HCEC 1CT (cell line): Measurements from ENCODE around the gene SLC1A5.

Source experiments
- DNase-seq: peaks from one replicate; pipeline ENCODE4 v3.0.0-alpha.2; 2017

Gene SLC1A5

DNA sequence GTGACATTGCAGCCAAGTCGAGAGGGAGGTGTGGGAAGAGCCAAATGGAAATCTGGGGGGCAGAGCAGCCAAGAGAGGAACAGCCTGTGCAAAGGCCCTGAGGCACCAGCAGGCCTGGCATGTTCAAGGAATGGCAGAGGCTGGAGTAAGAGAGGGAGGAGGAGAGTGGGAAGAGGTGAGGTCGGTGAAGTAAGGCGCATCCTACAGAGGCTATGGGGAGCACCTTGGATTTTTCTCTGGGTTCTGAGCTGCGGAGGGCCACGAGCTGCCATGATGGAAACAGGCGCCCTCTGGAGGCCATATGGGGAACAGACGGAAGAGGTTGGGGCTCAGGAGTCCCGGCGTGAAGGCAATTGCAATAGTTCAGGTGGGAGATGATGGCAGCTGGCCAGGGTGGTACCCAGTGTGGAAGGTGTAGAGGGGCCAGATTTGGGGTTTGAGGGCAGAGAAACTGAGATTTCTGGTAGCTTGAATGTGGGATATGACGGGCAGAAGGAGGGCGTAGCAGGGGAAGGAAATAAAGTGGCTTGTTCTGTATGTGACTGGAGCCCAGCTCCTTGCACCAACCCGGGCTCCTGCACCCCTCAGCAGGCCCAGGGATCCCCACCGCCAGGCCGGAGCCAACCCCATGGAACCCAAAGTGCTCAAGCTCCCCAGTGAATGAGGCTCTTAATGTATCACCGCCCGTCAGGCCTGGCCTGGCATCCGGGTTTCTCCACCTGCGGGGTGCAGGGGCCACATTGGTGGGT, 21.7 kb downstream of the SLC1A5 start:
- DNase-seq = no peak

GRCh38 chr19:46764817-46765291, 23.5 kb downstream of the SLC1A5 start:
- DNase-seq = no peak

GRCh38 chr19:46762245-46762890, 26.0 kb downstream of the SLC1A5 start:
- no peak for DNase-seq

DNA sequence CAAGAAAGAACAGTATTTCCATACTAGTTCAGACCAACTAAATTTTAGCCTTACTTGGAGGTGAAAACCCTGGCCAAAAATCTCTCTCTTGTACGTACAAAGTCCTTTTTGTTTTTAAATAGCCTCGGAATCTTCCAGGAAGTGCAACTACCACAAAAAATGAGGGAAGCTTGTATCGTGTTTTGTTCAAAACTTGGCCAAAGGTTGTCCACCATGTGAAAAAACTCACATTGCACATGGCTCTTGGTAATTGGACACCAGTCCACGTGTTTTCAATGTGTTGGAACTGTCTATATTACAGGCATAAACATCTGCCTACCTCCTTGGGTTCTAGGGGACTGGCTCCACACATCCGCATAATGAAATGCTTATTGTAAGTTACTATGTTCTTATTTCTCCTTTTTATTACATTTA, 27.0 kb downstream of the SLC1A5 start:
- DNase-seq = peak; percentile 35

- peak; percentile 50 for DNase-seq
Measured at GRCh38 chr19:46760897-46761296, 27.5 kb downstream of the SLC1A5 start.

GRCh38 chr19:46760363-46760762, 28.0 kb downstream of the SLC1A5 start:
- no peak for DNase-seq

- DNase-seq = peak; percentile 76
Measured at GRCh38 chr19:46759817-46760333, 28.5 kb downstream of the SLC1A5 start.

DNA sequence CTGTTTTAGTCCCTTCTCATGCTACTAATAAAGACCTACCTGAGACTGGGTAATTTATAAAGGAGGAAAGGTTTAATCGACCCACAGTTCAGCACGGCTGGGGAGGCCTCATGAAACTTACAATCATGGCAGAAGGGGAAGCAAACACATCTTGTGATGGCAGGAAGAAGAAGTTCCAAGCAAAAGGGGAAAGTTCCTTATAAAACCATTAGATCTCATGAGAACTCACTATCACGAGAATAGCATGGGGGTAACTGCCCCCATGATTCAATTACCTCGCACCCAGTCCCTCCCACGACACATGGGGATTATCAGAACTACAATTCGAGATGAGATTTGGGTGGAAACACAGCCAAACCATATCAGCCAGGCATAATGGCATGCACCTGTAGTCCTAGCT, 29.2 kb downstream of the SLC1A5 start:
- no peak for DNase-seq

GRCh38 chr19:46756544-46756888, 31.9 kb downstream of the SLC1A5 start:
- no peak for DNase-seq

GRCh38 chr19:46755853-46756543, 32.4 kb downstream of the SLC1A5 start:
- no peak for DNase-seq

DNA sequence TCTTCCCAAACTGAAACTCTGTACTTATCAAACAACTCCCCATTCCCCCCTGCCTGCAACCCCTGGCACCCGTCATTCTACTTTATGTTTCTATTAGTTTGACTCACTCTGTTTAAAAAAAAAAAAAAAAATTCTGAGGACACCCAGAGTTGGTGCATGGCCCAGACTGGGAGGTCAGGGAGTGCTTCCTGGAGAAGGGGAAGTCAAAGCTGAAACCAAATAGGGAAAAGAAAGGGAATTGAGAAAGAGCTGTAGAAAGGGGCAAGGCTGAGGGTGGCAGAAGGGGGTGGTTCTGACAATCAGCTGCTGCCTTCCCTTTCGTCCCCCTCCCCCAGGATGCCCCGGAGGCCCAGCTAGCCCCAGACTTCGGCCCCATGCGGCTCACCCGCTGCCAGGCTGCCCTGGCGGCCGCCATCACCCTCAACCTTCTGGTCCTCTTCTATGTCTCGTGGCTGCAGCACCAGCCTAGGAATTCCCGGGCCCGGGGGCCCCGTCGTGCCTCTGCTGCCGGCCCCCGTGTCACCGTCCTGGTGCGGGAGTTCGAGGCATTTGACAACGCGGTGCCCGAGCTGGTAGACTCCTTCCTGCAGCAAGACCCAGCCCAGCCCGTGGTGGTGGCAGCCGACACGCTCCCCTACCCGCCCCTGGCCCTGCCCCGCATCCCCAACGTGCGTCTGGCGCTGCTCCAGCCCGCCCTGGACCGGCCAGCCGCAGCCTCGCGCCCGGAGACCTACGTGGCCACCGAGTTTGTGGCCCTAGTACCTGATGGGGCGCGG, 33.1 kb downstream of the SLC1A5 start:
- peak; percentile 68 for DNase-seq

- no peak for DNase-seq
Measured at GRCh38 chr19:46753420-46754155, 34.8 kb downstream of the SLC1A5 start.

GRCh38 chr19:46748325-46749109, 39.9 kb downstream of the SLC1A5 start:
- DNase-seq = peak; percentile 34

GRCh38 chr19:46746281-46747057, 41.9 kb downstream of the SLC1A5 start, which contains the start of gene STRN4:
Gene STRN4 (minus strand): TSS chr19:46746450. CDS start chr19:46746430, 20 bp downstream.
- peak; percentile 44 for DNase-seq

DNA sequence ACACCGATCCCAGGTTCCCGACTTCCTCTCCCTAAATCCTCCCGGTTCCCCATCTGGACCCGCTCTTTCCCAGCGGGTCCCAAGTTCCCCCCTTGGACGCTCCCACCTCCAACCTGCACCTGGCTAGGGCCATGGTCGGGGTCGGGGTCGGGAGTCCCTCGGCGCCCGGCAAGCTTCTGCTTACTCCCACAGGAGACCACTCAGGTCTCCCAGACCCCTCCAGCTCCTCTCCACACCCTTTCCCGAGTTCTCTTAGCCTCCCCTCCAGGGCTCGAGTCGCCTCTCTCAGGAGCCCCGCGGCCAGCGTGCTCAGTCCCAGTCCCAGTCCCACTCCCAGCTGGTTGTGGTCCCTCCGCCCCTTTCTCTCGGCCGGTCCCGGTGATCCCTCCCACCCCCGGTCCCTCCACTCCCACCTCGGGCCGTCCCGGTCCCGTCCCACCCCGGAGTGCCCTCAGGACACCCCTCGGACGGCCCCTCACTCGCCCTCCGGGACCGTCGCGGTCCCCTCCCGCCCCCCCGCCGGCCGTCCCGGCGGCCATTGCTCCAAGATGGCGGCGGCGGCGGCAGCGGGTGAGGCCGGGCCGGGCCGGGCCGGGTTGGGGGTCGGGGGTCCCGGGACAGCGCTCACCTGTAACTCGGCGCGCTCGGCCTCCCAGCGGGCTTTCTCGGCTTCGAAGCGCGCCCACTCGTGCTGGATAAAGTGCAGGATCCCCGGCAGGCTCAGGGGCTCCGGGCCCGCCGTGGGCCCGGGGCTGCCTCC, 42.7 kb downstream of the SLC1A5 start, which contains the start of gene FKRP:
FKRP (plus strand) TSS at position 537 of the 760 bp plus-strand sequence. CDS start 9,394 bp downstream, outside the sequence.
- DNase-seq = no peak

GRCh38 chr19:46745030-46745429, 43.4 kb downstream of the SLC1A5 start:
- DNase-seq = no peak

DNA sequence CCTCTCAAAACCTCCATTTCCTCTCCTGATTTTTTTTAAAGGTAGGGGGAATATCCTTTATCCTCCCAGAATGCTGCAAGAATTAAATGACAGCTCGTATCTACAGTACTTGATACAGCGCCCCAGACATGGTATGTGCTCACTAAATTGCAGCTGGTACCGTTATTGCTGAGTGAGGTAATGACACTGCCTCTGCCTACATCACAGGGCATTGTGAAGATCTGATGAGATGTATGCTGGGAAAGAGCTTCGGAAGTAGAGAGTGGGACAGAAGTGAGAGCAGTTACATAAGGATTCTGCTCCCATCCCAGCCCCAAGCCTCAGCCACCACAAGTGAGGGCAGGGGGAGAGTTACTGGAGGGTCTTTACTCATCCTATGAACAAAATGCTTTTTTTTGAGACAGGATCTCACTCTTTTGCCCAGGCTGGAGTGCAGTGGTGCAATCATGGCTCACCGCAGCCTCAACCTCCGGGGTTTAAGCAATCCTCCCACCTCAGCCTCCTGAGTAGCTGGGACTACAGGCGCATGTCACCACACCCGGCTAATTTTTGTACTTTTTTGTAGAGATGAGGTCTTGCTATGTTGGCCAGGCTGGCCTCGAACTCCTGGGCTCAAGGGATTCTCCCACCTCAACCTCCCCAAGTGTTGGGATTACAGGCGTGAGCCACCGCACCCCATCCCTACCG, 44.2 kb downstream of the SLC1A5 start:
- DNase-seq = no peak

DNA sequence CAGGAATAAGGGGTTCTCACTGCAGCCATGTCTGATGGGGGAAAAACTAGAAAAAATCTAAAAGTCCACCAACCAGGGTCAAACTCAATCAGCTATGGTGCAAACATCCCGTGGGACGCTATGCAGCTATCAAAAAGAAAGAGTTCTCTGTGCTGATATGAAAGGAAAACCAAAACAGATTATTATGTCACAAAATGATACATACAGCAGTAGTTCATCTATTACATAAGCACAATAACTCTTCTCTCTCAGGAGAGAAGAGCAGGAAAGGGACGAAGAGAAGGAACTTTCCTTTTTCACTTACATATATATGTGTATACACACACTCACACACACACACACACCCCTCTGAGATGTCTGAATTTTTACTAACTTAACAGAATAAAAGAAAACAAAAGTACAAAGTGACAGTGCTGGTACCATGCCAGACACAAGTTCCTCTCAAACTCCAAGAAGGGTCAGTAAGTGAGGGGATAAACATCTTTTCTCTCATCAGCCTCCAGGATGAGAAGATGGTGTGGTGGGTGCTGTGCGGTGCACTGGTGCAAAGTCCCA, 45.4 kb downstream of the SLC1A5 start:
- DNase-seq = no peak
